ENCODE measurements around the gene COLQ.

GRCh38 chr3:15520185-15520584, 1.3 kb downstream of the COLQ start:
- TF ChIP-seq CTCF (IDR thresholded peaks at IDR 0.05), result no peak
- no peak for TF ChIP-seq POLR2A (IDR thresholded peaks at IDR 0.05)

All from body of pancreas (tissue), 4 donors.